Esophagus muscularis mucosa (tissue), 3 donors: ENCODE results near the gene ARHGDIA.

Experiments
- EP300 ChIP-seq: sonication (generic); formaldehyde crosslinking; IDR thresholded peaks from one replicate; pipeline ENCODE4 v1.6.1; 2017; ENCODE audit warnings: antibody characterized with exemption
- TF ChIP-seq, protein P1 (sequence below), 3 experiments: fragments of 200-600 bp in 2 of 3; fragments of 450-650 bp in 1 of 3; sonication (generic) in 2 of 3; IDR thresholded peaks; one replicate each; pipeline ENCODE4 v1.5.1; 2017 to 2019; ENCODE audit warnings: antibody characterized with exemption in 3 of 3, mild to moderate bottlenecking in 2 of 3, moderate library complexity in 1 of 3

DNA sequence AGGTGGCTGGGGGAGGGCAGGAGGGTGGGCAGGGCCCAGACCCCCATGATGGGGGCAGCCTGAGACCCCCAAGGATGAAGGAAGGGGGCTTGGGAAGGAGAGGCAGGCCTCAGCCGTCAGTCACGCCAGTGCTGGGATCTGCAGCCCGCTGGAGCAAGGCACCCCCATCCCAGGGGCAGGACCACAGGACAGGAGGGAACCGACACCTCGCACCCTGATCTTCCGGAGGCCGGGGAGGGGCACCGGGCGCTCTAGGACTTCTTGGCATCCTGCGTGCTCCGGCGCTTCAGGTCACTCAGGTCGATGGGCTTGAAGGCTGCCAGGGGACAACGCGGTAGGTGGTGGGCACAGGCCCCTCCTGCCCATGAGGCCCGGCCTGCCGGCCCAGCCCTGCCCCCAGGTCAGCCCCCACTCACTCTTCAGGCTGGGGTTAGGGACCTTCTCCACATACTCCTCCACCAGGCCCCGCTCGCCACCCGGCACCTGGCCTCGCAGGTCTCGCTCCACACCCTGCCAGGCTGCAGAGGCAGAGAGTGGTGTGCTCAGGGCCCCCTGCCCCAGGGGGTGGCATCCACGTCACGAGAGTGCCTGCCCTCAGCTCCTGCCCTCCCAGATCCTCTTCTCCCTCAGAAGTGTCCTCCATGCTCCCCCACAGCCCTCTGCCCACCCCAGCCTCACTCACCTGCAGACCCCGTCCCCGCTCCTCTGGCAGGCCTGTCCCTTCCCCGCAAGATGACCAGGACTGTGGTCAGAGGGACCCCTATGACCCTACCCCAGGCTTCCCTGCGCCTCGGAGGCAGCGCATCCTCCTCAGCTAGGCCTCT is 47.9 kb downstream of the ARHGDIA start:
- TF ChIP-seq, protein P1, sequence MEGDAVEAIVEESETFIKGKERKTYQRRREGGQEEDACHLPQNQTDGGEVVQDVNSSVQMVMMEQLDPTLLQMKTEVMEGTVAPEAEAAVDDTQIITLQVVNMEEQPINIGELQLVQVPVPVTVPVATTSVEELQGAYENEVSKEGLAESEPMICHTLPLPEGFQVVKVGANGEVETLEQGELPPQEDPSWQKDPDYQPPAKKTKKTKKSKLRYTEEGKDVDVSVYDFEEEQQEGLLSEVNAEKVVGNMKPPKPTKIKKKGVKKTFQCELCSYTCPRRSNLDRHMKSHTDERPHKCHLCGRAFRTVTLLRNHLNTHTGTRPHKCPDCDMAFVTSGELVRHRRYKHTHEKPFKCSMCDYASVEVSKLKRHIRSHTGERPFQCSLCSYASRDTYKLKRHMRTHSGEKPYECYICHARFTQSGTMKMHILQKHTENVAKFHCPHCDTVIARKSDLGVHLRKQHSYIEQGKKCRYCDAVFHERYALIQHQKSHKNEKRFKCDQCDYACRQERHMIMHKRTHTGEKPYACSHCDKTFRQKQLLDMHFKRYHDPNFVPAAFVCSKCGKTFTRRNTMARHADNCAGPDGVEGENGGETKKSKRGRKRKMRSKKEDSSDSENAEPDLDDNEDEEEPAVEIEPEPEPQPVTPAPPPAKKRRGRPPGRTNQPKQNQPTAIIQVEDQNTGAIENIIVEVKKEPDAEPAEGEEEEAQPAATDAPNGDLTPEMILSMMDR (IDR thresholded peaks at IDR 0.05) = no peak
- no peak for TF ChIP-seq EP300
